Measurements from ENCODE around the gene PRKAB1. TPM values are rescaled to one million over a fixed set of nuclear protein-coding genes. Genes with fewer than 3 reads are reported as not detected.

Gene PRKAB1
- total RNA-seq, 2 donors from 2014 or later, result 9.3 to 10.9 TPM

- no peak overlapping the region for H3K4me3 ChIP-seq
- no peaks in the 10 kb centered on the region for H3K4me1 ChIP-seq
- H3K36me3 ChIP-seq, result no peaks in the 10 kb centered on the region
- no peak for DNase-seq (ENCODE audit: low spot score)
- no peak for TF ChIP-seq CTCF (IDR thresholded peaks at IDR 0.05)
- no peak overlapping the region for H3K27ac ChIP-seq
- no peaks in the 10 kb centered on the region for H3K27me3 ChIP-seq
- no peaks in the 10 kb centered on the region for H3K9me3 ChIP-seq
Observed at GRCh38 chr12:119627686-119628085, 40.2 kb upstream of the PRKAB1 start.

- no peaks in the 10 kb centered on the region for H3K36me3 ChIP-seq
Observed at GRCh38 chr12:119630223-119630780, 37.6 kb upstream of the PRKAB1 start.

GRCh38 chr12:119630962-119631550 is 36.9 kb upstream of the PRKAB1 start:
- no peak for TF ChIP-seq CTCF (IDR thresholded peaks at IDR 0.05)
- Histone ChIP-seq H3K36me3 (no peaks in the 10 kb centered on the region), H3K27ac (no peak overlapping the region), H3K27me3 (no peaks in the 10 kb centered on the region), H3K9me3 (no peaks in the 10 kb centered on the region), H3K4me1 (no peaks in the 10 kb centered on the region), H3K4me3 (no peak overlapping the region)
- DNase-seq (ENCODE audit: low spot score), result no peak

More at GRCh38 chr12:119630223-119630780, 37.6 kb upstream of the PRKAB1 start:
- H3K4me3 ChIP-seq, result no peak overlapping the region
- H3K9me3 ChIP-seq, result no peaks in the 10 kb centered on the region
- H3K27me3 ChIP-seq, result no peaks in the 10 kb centered on the region
- no peak for TF ChIP-seq CTCF (IDR thresholded peaks at IDR 0.05)
- no peak for DNase-seq (ENCODE audit: low spot score)
- H3K4me1 ChIP-seq, result no peaks in the 10 kb centered on the region
- H3K27ac ChIP-seq, result no peak overlapping the region

- no peak for TF ChIP-seq CTCF (IDR thresholded peaks at IDR 0.05)
Observed at GRCh38 chr12:119631930-119632678, 35.8 kb upstream of the PRKAB1 start.

GRCh38 chr12:119634743-119635142 is 33.2 kb upstream of the PRKAB1 start:
- H3K36me3 ChIP-seq, result no peaks in the 10 kb centered on the region
- H3K9me3 ChIP-seq, result no peaks in the 10 kb centered on the region
- no peak for TF ChIP-seq CTCF (IDR thresholded peaks at IDR 0.05)
- H3K4me1 ChIP-seq, result no peaks in the 10 kb centered on the region
- no peak for DNase-seq (ENCODE audit: low spot score)
- H3K27me3 ChIP-seq, result no peaks in the 10 kb centered on the region
- no peak overlapping the region for H3K4me3 ChIP-seq
- no peak overlapping the region for H3K27ac ChIP-seq

More at GRCh38 chr12:119631930-119632678, 35.8 kb upstream of the PRKAB1 start:
- H3K27me3 ChIP-seq, result no peaks in the 10 kb centered on the region
- no peak for DNase-seq (ENCODE audit: low spot score)
- no peaks in the 10 kb centered on the region for H3K9me3 ChIP-seq
- no peaks in the 10 kb centered on the region for H3K4me1 ChIP-seq
- no peak overlapping the region for H3K4me3 ChIP-seq
- no peaks in the 10 kb centered on the region for H3K36me3 ChIP-seq
- no peak overlapping the region for H3K27ac ChIP-seq
